K562 (cell line): ENCODE measurements around the gene ORC3. TPM values are rescaled to one million over a fixed set of nuclear protein-coding genes. Genes with fewer than 3 reads are reported as not detected.

Experiments
- REST ChIP-seq, 2 experiments: fragments of 450-650 bp; formaldehyde crosslinking in 1 of 2; IDR thresholded peaks; 2 replicates each; pipeline versions ENCODE4 v1.4.0 to v1.6.1; 2014 to 2020; ENCODE audit warnings: mild to moderate bottlenecking in 2 of 2, borderline replicate concordance in 1 of 2, low read depth in 1 of 2
- SREBF2 ChIP-seq: sonication (generic); formaldehyde crosslinking; IDR thresholded peaks from 2 replicates; pipeline ENCODE4 v1.4.0; 2020; ENCODE audit warnings: mild to moderate bottlenecking, missing genetic modification reagents
- ZNF124 ChIP-seq: sonication (generic); formaldehyde crosslinking; IDR thresholded peaks from 2 replicates; pipeline ENCODE4 v1.8.1; 2022; ENCODE audit warnings: missing genetic modification reagents
- ZNF512 ChIP-seq: IDR thresholded peaks from 2 replicates; pipeline ENCODE4 v1.6.1; 2016; ENCODE audit warnings: missing genetic modification characterization, missing compliant biosample characterization
- polyA plus RNA-seq, 8 experiments: library from polyadenylated mRNA; depleted of rRNA in 4 of 8; stranded (reverse) in 5 of 8; unstranded in 3 of 8; fragments of >200 nt; fragmentation: Nextera tagmentation in 2 of 8; fragmentation: Illumina TruSeq in 1 of 8; extraction: Ambion mirVana in 2 of 8; extraction: Trizol in 1 of 8; gene quantifications; 2 replicates each; pipeline versions ENCODE4 v1.2.1 to v1.2.3, GENCODE V29; 2011 to 2014; ENCODE audit warnings: inconsistent platforms in 1 of 8, missing spikeins in 1 of 8
- total RNA-seq, 7 experiments: library from RNA; depleted of rRNA in 6 of 7; stranded (reverse); fragments of >200 nt in 6 of 7; fragmentation: Illumina TruSeq in 2 of 7; extraction: Trizol in 2 of 7; gene quantifications; 2 replicates each; pipeline versions ENCODE4 v1.2.1 to v1.2.3, GENCODE V29; 2011 to 2021; ENCODE audit warnings: low replicate concordance in 1 of 7
- TF ChIP-seq, protein P1 (sequence below): fragments of 250-450 bp; sonication (Bioruptor Pico); IDR thresholded peaks from 2 replicates; pipeline ENCODE4 v1.5.0; 2021

The ORC3 gene
- total and polyA plus RNA-seq, 9 of the 15 experiments (the other 6 are each of a cell fraction or from before 2014, with no cell fraction given) = 28.8 to 159 (median 74.8) TPM

DNA sequence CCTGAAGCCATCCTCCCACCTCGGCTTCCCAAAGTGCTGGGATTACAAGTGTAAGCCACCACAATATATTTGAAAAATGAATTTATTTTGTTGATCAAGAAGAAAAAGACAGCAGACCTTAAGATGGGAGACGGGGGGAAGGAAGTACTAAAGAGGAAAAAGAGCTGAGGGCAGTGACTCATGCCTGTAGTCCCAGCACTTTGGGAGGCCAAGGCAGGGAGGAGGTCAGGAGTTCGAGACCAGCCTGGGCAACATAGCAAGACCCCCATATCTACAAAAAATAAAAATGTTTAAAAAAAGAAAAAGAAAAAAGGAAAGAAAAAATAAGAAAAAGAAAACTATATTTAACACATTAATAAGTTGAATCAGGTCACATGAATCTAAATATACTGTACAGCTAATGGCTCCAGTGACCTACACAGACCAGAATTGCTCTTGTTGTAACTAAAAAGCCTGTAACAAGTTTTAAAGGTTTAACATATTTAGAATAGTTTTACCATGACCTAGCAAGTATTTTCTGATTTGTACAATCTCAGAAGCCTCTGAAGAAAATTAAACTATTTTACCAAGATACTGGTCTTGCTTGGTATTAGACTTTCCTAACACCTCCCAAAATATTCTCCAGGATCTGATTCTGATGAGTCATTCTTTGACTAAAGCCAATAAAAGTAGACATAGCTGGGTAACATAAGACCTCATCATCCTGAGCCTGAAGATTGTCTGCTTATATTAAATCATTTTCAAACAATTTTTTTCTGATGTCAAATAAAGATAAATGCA, 116.4 kb downstream of the ORC3 start (continued):
- TF ChIP-seq REST (IDR thresholded peaks at IDR 0.05; ENCODE audit: borderline replicate concordance) (no peak), REST (CRISPR knock-in tag; IDR thresholded peaks at IDR 0.05; ENCODE audit: low read depth) (no peak), SREBF2 (CRISPR knock-in tag) (no peak), ZNF124 (CRISPR knock-in tag) (no peak), ZNF512 (tag) (no peak)
- TF ChIP-seq, protein P1, sequence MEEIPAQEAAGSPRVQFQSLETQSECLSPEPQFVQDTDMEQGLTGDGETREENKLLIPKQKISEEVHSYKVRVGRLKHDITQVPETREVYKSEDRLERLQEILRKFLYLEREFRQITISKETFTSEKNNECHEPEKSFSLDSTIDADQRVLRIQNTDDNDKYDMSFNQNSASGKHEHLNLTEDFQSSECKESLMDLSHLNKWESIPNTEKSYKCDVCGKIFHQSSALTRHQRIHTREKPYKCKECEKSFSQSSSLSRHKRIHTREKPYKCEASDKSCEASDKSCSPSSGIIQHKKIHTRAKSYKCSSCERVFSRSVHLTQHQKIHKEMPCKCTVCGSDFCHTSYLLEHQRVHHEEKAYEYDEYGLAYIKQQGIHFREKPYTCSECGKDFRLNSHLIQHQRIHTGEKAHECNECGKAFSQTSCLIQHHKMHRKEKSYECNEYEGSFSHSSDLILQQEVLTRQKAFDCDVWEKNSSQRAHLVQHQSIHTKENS (CRISPR knock-in tag) = no peak
